Lung (tissue), 12 donors: ENCODE data around the gene XPO1. TPM values are rescaled to one million over a fixed set of nuclear protein-coding genes. Genes with fewer than 3 reads are reported as not detected.
"Not testable (repeated sequence)": the region's sequence is repeated elsewhere in the genome, so short reads cannot be mapped to it uniquely, and the experiment has no call there.

ENCODE experiments used
- ATAC-seq: fragments of 200-7000 bp; cut with Tn5 transposase; one replicate; pipeline ENCODE4 v1.9.1; 2020; ENCODE audit warnings: moderate number of reproducible peaks; ENCODE audit not compliant: insufficient read depth, low FRiP score
- DNase-seq, 3 donors: peaks; one replicate each; pipeline ENCODE4 v3.0.0-alpha.2; 2013 to 2017
- H3K27ac ChIP-seq, 2 donors: one replicate each; pipeline ENCODE4 v1.5.1; 2013; ENCODE audit warnings: mild to moderate bottlenecking in 2 of 2, moderate library complexity in 2 of 2, control low read depth in 1 of 2, inconsistent platforms in 1 of 2, low read depth in 1 of 2, low read length in 1 of 2
- H3K27me3 ChIP-seq, 3 donors: one replicate each; pipeline ENCODE4 v1.5.1; 2013; ENCODE audit warnings: low read length in 2 of 3; ENCODE audit not compliant: control insufficient read depth in 3 of 3, insufficient read depth in 3 of 3
- H3K36me3 ChIP-seq, 4 donors: one replicate each; pipeline ENCODE4 v1.5.1; 2013; ENCODE audit warnings: low read length in 4 of 4, mild to moderate bottlenecking in 1 of 4, moderate library complexity in 1 of 4; ENCODE audit not compliant: control insufficient read depth in 4 of 4, insufficient read depth in 4 of 4
- H3K4me1 ChIP-seq, 5 donors: one replicate each; pipeline ENCODE4 v1.5.1; 2013; ENCODE audit warnings: low read length in 5 of 5, mild to moderate bottlenecking in 2 of 5, moderate library complexity in 1 of 5; ENCODE audit not compliant: control insufficient read depth in 5 of 5, insufficient read depth in 5 of 5
- H3K4me3 ChIP-seq: one replicate; pipeline ENCODE4 v1.5.1; 2013; ENCODE audit warnings: mild to moderate bottlenecking, control low read depth, moderate library complexity
- H3K9ac ChIP-seq, 2 donors: one replicate each; pipeline ENCODE4 v1.5.1; 2013; ENCODE audit warnings: low read length in 2 of 2, control low read depth in 1 of 2; ENCODE audit not compliant: insufficient read depth in 1 of 2
- H3K9me3 ChIP-seq, 4 donors: one replicate each; pipeline ENCODE4 v1.5.1; 2013; ENCODE audit warnings: low read length in 3 of 4, mild to moderate bottlenecking in 1 of 4, moderate library complexity in 1 of 4; ENCODE audit not compliant: control insufficient read depth in 4 of 4, insufficient read depth in 3 of 4
- WGBS, 2 donors: extraction: QIAGEN DNeasy Blood & Tissue Kit; methylation state at CpG; one replicate each; pipeline ENCODE4 v1.1.7; 2013; 5-methylcytosine and 5-hydroxymethylcytosine counted together
- polyA plus RNA-seq, 2 donors: library from polyadenylated mRNA; stranded (reverse); fragments of 200-250 nt; gene quantifications; one replicate each; pipeline ENCODE4 v1.2.1, GENCODE V29; 2013
- total RNA-seq, 2 donors: library from RNA; depleted of rRNA in 1 of 2; stranded (reverse); fragments of >200 nt in 1 of 2; gene quantifications; one replicate each; pipeline ENCODE4 v1.2.1, GENCODE V29; 2014 to 2021
- TF ChIP-seq, protein P1 (sequence below): IDR thresholded peaks from 2 replicates; pipeline ENCODE4 v1.5.1; 2012; ENCODE audit warnings: mild to moderate bottlenecking; ENCODE audit errors: control extremely low read depth, extremely low read depth
- donor health status: control.
- donor health status: control.
- donor health status: Bipolar disorder and iron deficiency.
- donor health status: healthy.
- donor health status: DM: yes; HTN: yes; CAD: no.

The XPO1 gene
- total and polyA plus RNA-seq, 4 donors = 57.9 to 568 (median 85.9) TPM

DNA sequence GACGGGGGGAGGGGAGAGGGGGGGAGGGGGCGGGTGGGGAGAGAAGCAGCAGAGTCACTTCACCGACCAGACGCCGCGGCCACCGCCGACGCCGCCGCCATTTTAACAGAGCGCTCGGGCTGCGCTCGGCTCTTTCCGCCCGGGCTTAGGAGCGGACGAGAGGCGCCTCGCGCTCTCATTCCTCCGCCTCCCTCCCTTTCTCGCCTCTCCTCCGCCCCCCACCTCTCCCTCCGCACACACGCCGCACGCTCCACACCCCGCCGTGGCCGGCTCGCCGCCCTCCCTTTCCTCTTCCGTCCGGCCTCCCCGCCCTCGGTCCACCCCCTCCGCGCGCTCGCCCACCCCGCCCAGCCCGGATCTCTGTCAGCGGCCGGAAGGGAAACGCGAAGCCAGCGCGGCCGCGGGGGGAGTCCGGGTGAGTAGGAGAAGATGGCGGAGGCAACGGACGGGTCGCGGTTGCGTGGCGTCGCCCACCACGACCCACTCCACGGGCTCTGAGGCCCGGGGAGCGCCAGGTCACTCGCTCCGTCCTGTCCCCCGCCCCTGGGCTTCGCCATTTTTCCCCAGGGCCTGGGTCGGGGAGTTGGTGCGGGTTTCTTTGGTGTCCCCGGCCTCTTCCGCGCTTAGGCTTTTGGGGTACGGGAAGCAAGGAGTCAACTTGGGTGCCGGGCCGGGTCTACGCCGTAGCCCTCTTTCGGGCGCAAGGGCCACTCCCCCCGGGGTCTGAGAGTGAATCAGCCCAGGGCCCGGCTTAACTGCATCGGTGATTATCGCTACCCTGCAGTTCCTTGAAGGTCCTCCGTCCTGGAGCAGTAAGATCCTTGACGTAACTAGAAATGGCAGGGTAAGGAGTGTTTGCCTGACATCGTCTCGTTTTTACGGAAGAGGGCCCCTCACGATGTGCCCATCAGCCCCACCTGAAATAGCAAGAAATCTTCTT lies 66.9 kb downstream of the XPO1 start, which contains the start of gene USP34:
Gene USP34 (minus strand): TSS at position 123 of the 940 bp plus-strand sequence. CDS start 395 bp downstream, outside the sequence.
- WGBS, 2 donors = 1% methylated on average over 74 to 90 of the region's 91 CpGs
- H3K4me3 ChIP-seq = peak within 1 kb of the TSS; percentile 68
- H3K27me3 ChIP-seq = no peaks in the 10 kb centered on the region
- H3K4me1 ChIP-seq = peaks cover 0 to 18% (median 5%) of the 10 kb centered on the region in 5 donors
- DNase-seq = peak; percentile 97 to 98 (median 98)
- H3K27ac ChIP-seq = peak within 1 kb of the TSS; percentile 95 to 96
- peak; percentile 95 for ATAC-seq
- H3K36me3 ChIP-seq = peaks cover 0 to 9% (median 5%) of the 10 kb centered on the region in 4 donors
- no peaks in the 10 kb centered on the region for H3K9me3 ChIP-seq
- TF ChIP-seq, protein P1, sequence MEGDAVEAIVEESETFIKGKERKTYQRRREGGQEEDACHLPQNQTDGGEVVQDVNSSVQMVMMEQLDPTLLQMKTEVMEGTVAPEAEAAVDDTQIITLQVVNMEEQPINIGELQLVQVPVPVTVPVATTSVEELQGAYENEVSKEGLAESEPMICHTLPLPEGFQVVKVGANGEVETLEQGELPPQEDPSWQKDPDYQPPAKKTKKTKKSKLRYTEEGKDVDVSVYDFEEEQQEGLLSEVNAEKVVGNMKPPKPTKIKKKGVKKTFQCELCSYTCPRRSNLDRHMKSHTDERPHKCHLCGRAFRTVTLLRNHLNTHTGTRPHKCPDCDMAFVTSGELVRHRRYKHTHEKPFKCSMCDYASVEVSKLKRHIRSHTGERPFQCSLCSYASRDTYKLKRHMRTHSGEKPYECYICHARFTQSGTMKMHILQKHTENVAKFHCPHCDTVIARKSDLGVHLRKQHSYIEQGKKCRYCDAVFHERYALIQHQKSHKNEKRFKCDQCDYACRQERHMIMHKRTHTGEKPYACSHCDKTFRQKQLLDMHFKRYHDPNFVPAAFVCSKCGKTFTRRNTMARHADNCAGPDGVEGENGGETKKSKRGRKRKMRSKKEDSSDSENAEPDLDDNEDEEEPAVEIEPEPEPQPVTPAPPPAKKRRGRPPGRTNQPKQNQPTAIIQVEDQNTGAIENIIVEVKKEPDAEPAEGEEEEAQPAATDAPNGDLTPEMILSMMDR = no peak
- H3K9ac ChIP-seq = peak within 1 kb of the TSS; percentile 84 to 95

DNA sequence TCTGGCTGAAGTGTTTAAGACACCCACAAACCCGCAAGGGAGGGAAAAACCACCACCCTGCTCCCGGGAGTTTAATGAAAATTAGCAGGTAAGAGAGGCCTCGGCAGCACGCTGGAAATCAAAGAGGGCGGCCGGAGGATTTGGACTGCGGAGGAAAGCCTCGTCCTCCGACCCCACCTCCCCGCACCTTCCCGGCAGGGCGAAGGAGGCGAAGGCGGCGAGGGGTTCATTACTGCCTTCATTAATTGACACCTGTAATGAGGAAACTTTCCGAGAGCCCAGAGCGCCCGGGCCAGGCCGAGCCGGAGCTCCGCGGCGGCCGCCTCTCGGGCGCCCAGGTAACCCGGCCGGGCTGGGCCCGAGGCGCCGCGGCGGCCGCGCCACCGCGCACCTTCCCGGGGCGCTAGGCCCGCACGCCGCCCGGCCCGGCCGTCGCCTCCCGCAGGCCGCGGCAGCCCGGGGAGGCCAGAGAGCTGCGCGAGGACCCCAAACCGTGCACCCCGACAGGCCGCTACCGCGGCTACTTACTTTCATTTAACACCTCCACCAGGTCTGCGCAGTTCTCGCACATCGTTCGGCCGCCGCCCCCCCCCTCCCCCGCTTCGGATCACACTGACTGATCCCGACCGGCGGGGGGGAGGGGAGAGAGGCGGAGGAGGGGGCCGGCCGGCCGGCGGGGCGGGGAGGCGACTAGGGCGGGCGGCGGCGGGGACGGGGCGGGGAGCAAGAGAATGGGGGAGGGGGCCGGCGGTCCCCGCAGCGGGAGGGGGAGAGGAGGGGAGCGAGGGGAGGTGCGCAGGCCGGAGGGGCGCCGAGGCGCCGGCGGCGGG lies 67.8 kb downstream of the XPO1 start:
- H3K36me3 ChIP-seq = peaks cover 0 to 9% (median 5%) of the 10 kb centered on the region in 4 donors
- peak overlapping the region; percentile 91 to 96 for H3K27ac ChIP-seq
- H3K9me3 ChIP-seq = no peaks in the 10 kb centered on the region
- ATAC-seq (peak; percentile 69), DNase-seq (peak in 1 of 3 donors; percentile 83)
- TF ChIP-seq, protein P1 = no peak
- 0 to 2% methylated on average over 38 to 83 of the region's 94 CpGs for WGBS, 2 donors
- H3K9ac ChIP-seq = peak overlapping the region; percentile 63 to 76
- peaks cover 0 to 18% (median 5%) of the 10 kb centered on the region in 5 donors for H3K4me1 ChIP-seq
- H3K27me3 ChIP-seq = no peaks in the 10 kb centered on the region
- H3K4me3 ChIP-seq = peak overlapping the region; percentile 63

DNA sequence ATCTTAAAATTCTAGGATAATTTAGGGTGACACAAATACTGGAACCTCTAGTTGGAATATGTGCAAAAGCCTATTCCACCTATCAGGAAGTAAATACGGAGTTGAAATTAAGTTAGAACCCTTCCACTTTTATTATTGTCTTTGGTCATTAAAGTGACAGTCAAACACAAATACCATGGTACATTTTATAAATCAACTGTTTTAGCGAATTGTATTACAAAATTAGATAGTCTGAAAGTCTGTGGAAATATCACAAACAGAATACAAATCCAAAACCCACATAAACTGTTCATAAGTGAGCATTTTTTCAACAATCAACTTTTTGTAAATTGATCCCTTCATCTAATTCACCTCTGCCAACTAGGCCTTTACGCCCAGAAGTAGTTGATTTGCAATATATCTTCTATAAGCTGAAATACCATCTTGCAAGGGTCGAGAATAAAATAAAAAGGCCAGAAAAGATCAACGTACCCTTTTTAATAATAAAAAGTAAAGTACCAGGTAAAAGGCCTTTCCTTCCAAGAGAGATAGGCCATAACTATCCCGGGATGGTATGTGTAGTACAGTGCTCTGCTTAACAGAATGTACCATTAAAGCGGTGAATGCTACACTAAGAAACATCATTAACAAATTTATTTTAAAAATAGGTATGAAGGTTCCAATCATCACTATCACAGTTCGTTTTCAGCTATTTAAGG lies 68.6 kb downstream of the XPO1 start:
- Histone ChIP-seq H3K9me3 (no peaks in the 10 kb centered on the region), H3K9ac (peak overlapping the region; percentile 63 to 76), H3K4me3 (peak overlapping the region; percentile 63), H3K27me3 (no peaks in the 10 kb centered on the region), H3K27ac (peak overlapping the region; percentile 91 to 96), H3K36me3 (peaks cover 0 to 9% (median 5%) of the 10 kb centered on the region in 4 donors), H3K4me1 (peaks cover 2 to 18% (median 5%) of the 10 kb centered on the region in 5 donors)
- 7 to 9% methylated on average over 8 of the region's 8 CpGs for WGBS, 2 donors
- DNase-seq (peak in 2 of 3 donors; percentile 34 to 43), ATAC-seq (no peak)
- TF ChIP-seq, protein P1 = no peak

DNA sequence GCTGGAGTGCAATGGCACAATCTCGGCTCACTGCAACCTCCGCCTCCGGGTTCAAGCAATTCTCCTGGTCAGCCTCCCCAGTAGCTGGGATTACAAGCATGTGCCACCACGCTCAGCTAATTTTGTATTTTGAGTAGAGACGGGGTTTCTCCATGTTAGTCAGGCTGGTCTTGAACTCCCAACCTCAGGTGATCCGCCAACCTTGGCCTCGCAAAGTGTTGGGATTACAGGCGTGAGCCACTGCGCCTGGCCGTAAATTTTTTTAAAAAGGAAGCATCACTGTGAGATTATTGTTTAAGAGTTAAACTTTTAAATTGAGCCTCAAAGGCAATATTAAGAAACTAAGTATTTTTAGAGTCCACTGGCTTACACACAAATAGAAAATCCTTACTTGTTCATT lies 69.9 kb downstream of the XPO1 start:
- H3K9me3 ChIP-seq, H3K9ac ChIP-seq, ATAC-seq, DNase-seq, H3K27ac ChIP-seq, H3K4me3 ChIP-seq, H3K27me3 ChIP-seq, H3K36me3 ChIP-seq: not testable (repeated sequence)
- H3K4me1 ChIP-seq = peaks cover 4 to 18% (median 7%) of the 10 kb centered on the region in 5 donors
- 95 to 96% methylated on average over 10 of the region's 10 CpGs for WGBS, 2 donors
